K562 (cell line): ENCODE results near the gene TMEM123. TPM values are rescaled to one million over a fixed set of nuclear protein-coding genes. Genes with fewer than 3 reads are reported as not detected.

Experiments used
- CBX5 ChIP-seq: IDR thresholded peaks from 2 replicates; pipeline ENCODE4 v1.6.1; 2014; ENCODE audit warnings: low read depth, borderline replicate concordance
- ESRRB ChIP-seq: fragments of 250-450 bp; sonication (Bioruptor Pico); IDR thresholded peaks from 2 replicates; pipeline ENCODE4 v1.5.0; 2020; ENCODE audit warnings: mild to moderate bottlenecking, moderate library complexity, borderline replicate concordance
- FOXK2 ChIP-seq, 2 experiments: fragments of 450-650 bp; IDR thresholded peaks in 1 of 2; conservative IDR thresholded peaks in 1 of 2; 2 replicates each; pipeline ENCODE4 v1.6.1; 2016; ENCODE audit warnings: low read depth in 2 of 2, mild to moderate bottlenecking in 1 of 2
- HBP1 ChIP-seq: fragments of 450-650 bp; formaldehyde crosslinking; IDR thresholded peaks from 2 replicates; pipeline ENCODE4 v1.4.0; 2022; ENCODE audit warnings: missing genetic modification characterization
- MYNN ChIP-seq, 2 experiments: sonication (generic); formaldehyde crosslinking in 1 of 2; IDR thresholded peaks; 2 replicates each; pipeline versions ENCODE4 v1.5.0 to v1.6.1; 2016 to 2020; ENCODE audit warnings: antibody characterized with exemption in 1 of 2, missing genetic modification reagents in 1 of 2
- PHF20 ChIP-seq: fragments of 450-650 bp; IDR thresholded peaks from 2 replicates; pipeline ENCODE4 v1.6.1; 2018; ENCODE audit not compliant: partially characterized antibody
- RCOR1 ChIP-seq, 2 experiments: IDR thresholded peaks; 2 replicates each; pipeline ENCODE4 v1.6.1; 2012; ENCODE audit warnings: low read depth in 2 of 2, low read length in 2 of 2, borderline replicate concordance in 1 of 2, improper control_type of control experiment in 1 of 2
- SMARCB1 ChIP-seq: IDR thresholded peaks from 2 replicates; pipeline ENCODE4 v1.6.1; 2011; ENCODE audit warnings: improper control_type of control experiment, low read depth; ENCODE audit not compliant: insufficient read length
- TCF3 ChIP-seq: sonication (generic); formaldehyde crosslinking; IDR thresholded peaks from 2 replicates; pipeline ENCODE4 v1.4.0; 2020; ENCODE audit warnings: mild to moderate bottlenecking, missing genetic modification reagents
- TCF7L2 ChIP-seq: fragments of 150-350 bp; IDR thresholded peaks from 2 replicates; pipeline ENCODE4 v1.6.1; 2016; ENCODE audit warnings: low read depth, mild to moderate bottlenecking, low read length, moderate library complexity
- ZBTB8A ChIP-seq: fragments of 450-650 bp; IDR thresholded peaks from 2 replicates; pipeline ENCODE4 v1.6.1; 2018; ENCODE audit warnings: mild to moderate bottlenecking, moderate library complexity; ENCODE audit not compliant: partially characterized antibody
- ZFPM2 ChIP-seq: fragments of 250-450 bp; sonication (Bioruptor Pico); IDR thresholded peaks from 2 replicates; pipeline ENCODE4 v1.5.1; 2022; ENCODE audit warnings: mild to moderate bottlenecking
- ZNF140 ChIP-seq: fragments of 250-450 bp; sonication (Bioruptor Pico); IDR thresholded peaks from 2 replicates; pipeline ENCODE4 v1.8.0; 2021; ENCODE audit warnings: moderate library complexity, mild to moderate bottlenecking, inconsistent platforms
- ZNF398 ChIP-seq: fragments of 250-450 bp; sonication (Bioruptor Pico); IDR thresholded peaks from 2 replicates; pipeline ENCODE4 v1.8.0; 2021; ENCODE audit warnings: moderate library complexity, mild to moderate bottlenecking, inconsistent platforms
- ZNF445 ChIP-seq: fragments of 250-450 bp; sonication (Bioruptor Pico); IDR thresholded peaks from 2 replicates; pipeline ENCODE4 v1.4.0; 2020; ENCODE audit warnings: low read depth, mild to moderate bottlenecking, moderate library complexity
- ZNF695 ChIP-seq: fragments of 450-650 bp; formaldehyde crosslinking; IDR thresholded peaks from 2 replicates; pipeline ENCODE4 v1.4.0; 2020; ENCODE audit warnings: mild to moderate bottlenecking, moderate library complexity
- polyA plus RNA-seq, 8 experiments: library from polyadenylated mRNA; depleted of rRNA in 4 of 8; stranded (reverse) in 5 of 8; unstranded in 3 of 8; fragments of >200 nt; fragmentation: Nextera tagmentation in 2 of 8; fragmentation: Illumina TruSeq in 1 of 8; extraction: Ambion mirVana in 2 of 8; extraction: Trizol in 1 of 8; gene quantifications; 2 replicates each; pipeline versions ENCODE4 v1.2.1 to v1.2.3, GENCODE V29; 2011 to 2014; ENCODE audit warnings: inconsistent platforms in 1 of 8, missing spikeins in 1 of 8
- total RNA-seq, 7 experiments: library from RNA; depleted of rRNA in 6 of 7; stranded (reverse); fragments of >200 nt in 6 of 7; fragmentation: Illumina TruSeq in 2 of 7; extraction: Trizol in 2 of 7; gene quantifications; 2 replicates each; pipeline versions ENCODE4 v1.2.1 to v1.2.3, GENCODE V29; 2011 to 2021; ENCODE audit warnings: low replicate concordance in 1 of 7
- TF ChIP-seq, protein P1 (sequence below): fragments of 250-450 bp; sonication (Bioruptor Pico); IDR thresholded peaks from 2 replicates; pipeline ENCODE4 v1.4.0; 2020; ENCODE audit warnings: mild to moderate bottlenecking, moderate library complexity, borderline replicate concordance
- TF ChIP-seq, protein P2 (sequence below): sonication (generic); formaldehyde crosslinking; IDR thresholded peaks from 2 replicates; pipeline ENCODE4 v1.9.0; 2022; ENCODE audit warnings: mild to moderate bottlenecking, missing genetic modification reagents
- TF ChIP-seq, protein P3 (sequence below): sonication (generic); formaldehyde crosslinking; IDR thresholded peaks from 2 replicates; pipeline ENCODE4 v1.8.0; 2022; ENCODE audit warnings: mild to moderate bottlenecking, missing genetic modification reagents, borderline replicate concordance

The TMEM123 gene
- total and polyA plus RNA-seq, 9 of the 15 experiments (the other 6 are each of a cell fraction or from before 2014, with no cell fraction given), result 19.8 to 344 (median 82.4) TPM

DNA sequence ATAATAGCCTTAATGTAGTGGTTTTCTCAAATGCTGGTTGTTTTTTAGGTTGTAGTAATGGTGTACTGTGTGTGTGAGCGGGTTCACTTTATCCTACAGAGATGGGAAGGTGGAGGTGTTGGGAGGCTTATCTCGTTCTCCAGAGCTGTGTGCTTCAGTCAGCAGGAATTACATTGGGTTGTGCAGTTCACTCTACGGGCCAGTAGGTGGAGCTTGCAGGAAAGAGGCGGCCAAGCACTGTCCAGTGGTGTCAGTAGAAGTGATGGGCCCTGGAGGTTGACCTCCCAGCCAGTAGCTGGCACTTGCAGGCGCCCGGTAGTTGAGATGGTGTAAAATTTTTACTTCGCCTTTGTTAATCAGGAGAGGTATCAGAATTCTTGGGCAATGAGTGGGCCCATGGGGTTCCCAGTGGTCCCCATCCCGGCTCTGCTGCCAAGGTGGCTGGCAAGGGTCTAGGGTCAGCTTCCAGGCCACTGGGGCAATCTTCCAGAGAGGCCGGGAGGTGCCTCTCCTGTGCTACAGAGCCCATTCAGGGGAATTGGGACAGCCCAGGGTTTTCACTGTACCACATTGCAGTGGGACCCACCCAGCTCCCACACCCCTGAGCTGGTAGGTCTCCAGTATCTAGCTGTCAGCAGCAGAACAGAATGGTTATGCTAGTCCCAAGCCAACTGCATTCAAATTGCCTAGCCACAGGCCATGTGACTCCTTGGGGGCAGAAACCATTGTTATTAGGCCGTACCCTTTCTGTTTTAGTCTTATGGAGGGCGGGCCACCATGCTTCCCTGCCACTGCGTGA lies 61.7 kb downstream of the TMEM123 start (continued):
- TF ChIP-seq ZNF140 (CRISPR knock-in tag) (no peak), ESRRB (no peak), RCOR1 (IDR thresholded peaks at IDR 0.05; ENCODE audit: borderline replicate concordance in 1 of 2, low read depth in 2 of 2, low read length in 2 of 2) (peak in 1 of 2 experiments; percentile 69; a peak in 1 of 4 replicates), HBP1 (CRISPR knock-in tag) (0 out of 2 replicates have a peak, but pooled peaks have one; percentile 42), ZBTB8A (no peak), ZNF695 (CRISPR knock-in tag) (no peak), MYNN (IDR thresholded peaks at IDR 0.05) (no peak), MYNN (CRISPR knock-in tag; IDR thresholded peaks at IDR 0.05) (no peak), PHF20 (no peak), ZNF398 (CRISPR knock-in tag) (no peak), CBX5 (no peak), FOXK2 (conservative IDR thresholded peaks at IDR 0.05 in 1 of 2, IDR thresholded peaks at IDR 0.05 in 1 of 2; ENCODE audit: low read depth in 2 of 2) (no peak), ZNF445 (CRISPR knock-in tag) (no peak), TCF3 (peak; percentile 78), ZFPM2 (CRISPR knock-in tag) (no peak), SMARCB1 (no peak), TCF7L2 (no peak)
- TF ChIP-seq, protein P1, sequence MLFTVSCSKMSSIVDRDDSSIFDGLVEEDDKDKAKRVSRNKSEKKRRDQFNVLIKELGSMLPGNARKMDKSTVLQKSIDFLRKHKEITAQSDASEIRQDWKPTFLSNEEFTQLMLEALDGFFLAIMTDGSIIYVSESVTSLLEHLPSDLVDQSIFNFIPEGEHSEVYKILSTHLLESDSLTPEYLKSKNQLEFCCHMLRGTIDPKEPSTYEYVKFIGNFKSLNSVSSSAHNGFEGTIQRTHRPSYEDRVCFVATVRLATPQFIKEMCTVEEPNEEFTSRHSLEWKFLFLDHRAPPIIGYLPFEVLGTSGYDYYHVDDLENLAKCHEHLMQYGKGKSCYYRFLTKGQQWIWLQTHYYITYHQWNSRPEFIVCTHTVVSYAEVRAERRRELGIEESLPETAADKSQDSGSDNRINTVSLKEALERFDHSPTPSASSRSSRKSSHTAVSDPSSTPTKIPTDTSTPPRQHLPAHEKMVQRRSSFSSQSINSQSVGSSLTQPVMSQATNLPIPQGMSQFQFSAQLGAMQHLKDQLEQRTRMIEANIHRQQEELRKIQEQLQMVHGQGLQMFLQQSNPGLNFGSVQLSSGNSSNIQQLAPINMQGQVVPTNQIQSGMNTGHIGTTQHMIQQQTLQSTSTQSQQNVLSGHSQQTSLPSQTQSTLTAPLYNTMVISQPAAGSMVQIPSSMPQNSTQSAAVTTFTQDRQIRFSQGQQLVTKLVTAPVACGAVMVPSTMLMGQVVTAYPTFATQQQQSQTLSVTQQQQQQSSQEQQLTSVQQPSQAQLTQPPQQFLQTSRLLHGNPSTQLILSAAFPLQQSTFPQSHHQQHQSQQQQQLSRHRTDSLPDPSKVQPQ (CRISPR knock-in tag), result no peak
- TF ChIP-seq, protein P2, sequence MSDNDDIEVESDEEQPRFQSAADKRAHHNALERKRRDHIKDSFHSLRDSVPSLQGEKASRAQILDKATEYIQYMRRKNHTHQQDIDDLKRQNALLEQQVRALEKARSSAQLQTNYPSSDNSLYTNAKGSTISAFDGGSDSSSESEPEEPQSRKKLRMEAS, result no peak
- TF ChIP-seq, protein P3, sequence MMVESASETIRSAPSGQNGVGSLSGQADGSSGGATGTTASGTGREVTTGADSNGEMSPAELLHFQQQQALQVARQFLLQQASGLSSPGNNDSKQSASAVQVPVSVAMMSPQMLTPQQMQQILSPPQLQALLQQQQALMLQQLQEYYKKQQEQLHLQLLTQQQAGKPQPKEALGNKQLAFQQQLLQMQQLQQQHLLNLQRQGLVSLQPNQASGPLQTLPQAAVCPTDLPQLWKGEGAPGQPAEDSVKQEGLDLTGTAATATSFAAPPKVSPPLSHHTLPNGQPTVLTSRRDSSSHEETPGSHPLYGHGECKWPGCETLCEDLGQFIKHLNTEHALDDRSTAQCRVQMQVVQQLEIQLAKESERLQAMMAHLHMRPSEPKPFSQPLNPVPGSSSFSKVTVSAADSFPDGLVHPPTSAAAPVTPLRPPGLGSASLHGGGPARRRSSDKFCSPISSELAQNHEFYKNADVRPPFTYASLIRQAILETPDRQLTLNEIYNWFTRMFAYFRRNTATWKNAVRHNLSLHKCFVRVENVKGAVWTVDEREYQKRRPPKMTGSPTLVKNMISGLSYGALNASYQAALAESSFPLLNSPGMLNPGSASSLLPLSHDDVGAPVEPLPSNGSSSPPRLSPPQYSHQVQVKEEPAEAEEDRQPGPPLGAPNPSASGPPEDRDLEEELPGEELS (CRISPR knock-in tag), result no peak
